ENCODE measurements around the gene HEXD. TPM values are rescaled to one million over a fixed set of nuclear protein-coding genes. Genes with fewer than 3 reads are reported as not detected.
A peak's percentile ranks its signal among the peaks of the same experiment; 100 is the strongest.

Gene HEXD
- polyA plus RNA-seq, 3 donors, result 8.9 to 61.5 (median 12.7) TPM

DNA sequence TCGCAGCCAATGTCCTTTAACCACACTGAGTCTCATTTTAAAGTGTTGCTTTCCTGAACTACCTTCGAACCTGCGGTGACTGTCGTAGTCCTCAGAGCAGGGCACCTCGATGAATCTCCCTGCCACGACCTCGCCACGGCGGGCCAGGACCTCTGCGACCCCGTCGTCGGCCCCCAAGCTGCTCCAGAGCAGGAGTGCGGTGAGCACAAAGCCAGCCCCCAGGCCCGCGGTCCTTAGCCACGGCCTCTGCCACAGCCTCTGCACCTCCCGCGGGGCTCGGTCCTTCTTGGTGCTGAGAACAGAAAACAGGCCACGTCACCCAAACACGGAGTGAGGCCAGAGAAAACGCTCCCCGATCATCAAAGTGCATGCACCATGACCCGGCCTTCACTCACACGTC is 2.8 kb upstream of the HEXD start:
- Histone ChIP-seq H3K9ac (ENCODE audit: insufficient read depth, low read length, poor library complexity, severe bottlenecking) (no peak overlapping the region), H3K27ac (ENCODE audit: low read depth in 1 of 2, low read length in 2 of 2) (no peak overlapping the region), H3K9me3 (replicated peaks in 1 of 2; ENCODE audit: control insufficient read depth in 1 of 2, insufficient read depth in 1 of 2, low read length in 2 of 2) (no peaks in the 10 kb centered on the region), H3K4me1 (ENCODE audit: control insufficient read depth in 1 of 2, insufficient read depth in 2 of 2, low read length in 2 of 2) (peaks cover 23 to 24% of the 10 kb centered on the region in 2 donors), H3K27me3 (ENCODE audit: control insufficient read depth in 2 of 2, insufficient read depth in 2 of 2, low read length in 2 of 2) (no peaks in the 10 kb centered on the region), H3K4me3 (replicated peaks in 1 of 3; ENCODE audit: low read depth in 2 of 3, low read length in 3 of 3) (no peak overlapping the region), H2AFZ (ENCODE audit: insufficient read depth, low read depth, low read length, poor library complexity, severe bottlenecking) (no peak overlapping the region), H3K4me2 (replicated peaks; ENCODE audit: extremely low read depth, low read length, poor library complexity, severe bottlenecking) (no peak overlapping the region), H3K36me3 (replicated peaks in 1 of 2; ENCODE audit: control insufficient read depth in 1 of 2, insufficient read depth in 2 of 2, low read length in 2 of 2) (peaks cover 2 to 8% of the 10 kb centered on the region in 2 donors), H3K79me2 (ENCODE audit: insufficient read depth, low read length) (peaks cover 11% of the 10 kb centered on the region), H4K20me1 (ENCODE audit: insufficient read depth, low read length) (peaks cover 53% of the 10 kb centered on the region)
- 96% methylated on average over 25 of the region's 26 CpGs for WGBS (ENCODE audit: insufficient coverage)
- peaks cover 23% of the 10 kb centered on the region for H3K4me1 Mint-ChIP-seq
- TF ChIP-seq, protein P1, sequence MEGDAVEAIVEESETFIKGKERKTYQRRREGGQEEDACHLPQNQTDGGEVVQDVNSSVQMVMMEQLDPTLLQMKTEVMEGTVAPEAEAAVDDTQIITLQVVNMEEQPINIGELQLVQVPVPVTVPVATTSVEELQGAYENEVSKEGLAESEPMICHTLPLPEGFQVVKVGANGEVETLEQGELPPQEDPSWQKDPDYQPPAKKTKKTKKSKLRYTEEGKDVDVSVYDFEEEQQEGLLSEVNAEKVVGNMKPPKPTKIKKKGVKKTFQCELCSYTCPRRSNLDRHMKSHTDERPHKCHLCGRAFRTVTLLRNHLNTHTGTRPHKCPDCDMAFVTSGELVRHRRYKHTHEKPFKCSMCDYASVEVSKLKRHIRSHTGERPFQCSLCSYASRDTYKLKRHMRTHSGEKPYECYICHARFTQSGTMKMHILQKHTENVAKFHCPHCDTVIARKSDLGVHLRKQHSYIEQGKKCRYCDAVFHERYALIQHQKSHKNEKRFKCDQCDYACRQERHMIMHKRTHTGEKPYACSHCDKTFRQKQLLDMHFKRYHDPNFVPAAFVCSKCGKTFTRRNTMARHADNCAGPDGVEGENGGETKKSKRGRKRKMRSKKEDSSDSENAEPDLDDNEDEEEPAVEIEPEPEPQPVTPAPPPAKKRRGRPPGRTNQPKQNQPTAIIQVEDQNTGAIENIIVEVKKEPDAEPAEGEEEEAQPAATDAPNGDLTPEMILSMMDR (IDR thresholded peaks at IDR 0.05), result no peak
- peaks cover 0 to 1% (median 1%) of the 10 kb centered on the region in 3 donors for H3K27me3 Mint-ChIP-seq (ENCODE audit: low read depth in 3 of 3)
- peak overlapping the region in 1 of 7 donors; percentile 37 for H3K27ac Mint-ChIP-seq
- intact Hi-C loops (cut with micrococcal nuclease), result no loop called here
- no peak overlapping the region for H3K4me3 Mint-ChIP-seq
- H3K36me3 Mint-ChIP-seq, result peaks cover 19 to 22% of the 10 kb centered on the region in 2 donors
- H3K9me3 Mint-ChIP-seq, result no peaks in the 10 kb centered on the region
- no peak for DNase-seq

DNA sequence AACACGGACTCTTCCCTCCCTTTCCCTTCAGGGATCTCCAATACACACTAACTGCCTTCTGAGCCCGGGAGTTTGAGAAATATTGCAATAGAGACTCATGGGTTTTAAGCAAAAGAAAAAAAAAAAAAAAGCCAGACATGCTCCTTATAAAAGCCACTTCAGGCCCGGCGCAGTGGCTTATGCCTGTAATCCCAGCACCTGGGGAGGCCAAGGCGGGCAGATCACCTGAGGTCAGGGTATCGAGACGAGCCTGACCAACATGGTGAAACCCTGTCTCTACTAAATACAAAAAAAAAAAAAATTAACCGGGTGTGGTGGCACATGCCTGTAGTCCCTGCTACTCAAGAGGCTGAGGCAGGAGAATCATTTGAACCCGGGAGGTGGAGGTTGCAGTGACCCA is 2.4 kb upstream of the HEXD start:
- Mint-ChIP-seq H3K9me3 (no peaks in the 10 kb centered on the region), H3K36me3 (peaks cover 23% of the 10 kb centered on the region in 2 donors), H3K4me3 (no peak overlapping the region), H3K4me1 (peaks cover 23% of the 10 kb centered on the region), H3K27me3 (ENCODE audit: low read depth in 3 of 3) (peaks cover 0 to 1% (median 1%) of the 10 kb centered on the region in 3 donors), H3K27ac (peak overlapping the region in 1 of 7 donors; percentile 37)
- Histone ChIP-seq H3K4me1 (ENCODE audit: control insufficient read depth in 1 of 2, insufficient read depth in 2 of 2, low read length in 2 of 2) (peaks cover 23 to 24% of the 10 kb centered on the region in 2 donors), H4K20me1 (ENCODE audit: insufficient read depth, low read length) (peaks cover 53% of the 10 kb centered on the region), H3K9me3 (replicated peaks in 1 of 2; ENCODE audit: control insufficient read depth in 1 of 2, insufficient read depth in 1 of 2, low read length in 2 of 2) (no peaks in the 10 kb centered on the region), H3K9ac (ENCODE audit: insufficient read depth, low read length, poor library complexity, severe bottlenecking) (no peak overlapping the region), H3K4me2 (replicated peaks; ENCODE audit: extremely low read depth, low read length, poor library complexity, severe bottlenecking) (no peak overlapping the region), H3K36me3 (replicated peaks in 1 of 2; ENCODE audit: control insufficient read depth in 1 of 2, insufficient read depth in 2 of 2, low read length in 2 of 2) (peaks cover 4 to 13% of the 10 kb centered on the region in 2 donors), H3K27me3 (ENCODE audit: control insufficient read depth in 2 of 2, insufficient read depth in 2 of 2, low read length in 2 of 2) (no peaks in the 10 kb centered on the region), H3K27ac (ENCODE audit: low read depth in 1 of 2, low read length in 2 of 2) (no peak overlapping the region), H3K4me3 (replicated peaks in 1 of 3; ENCODE audit: low read depth in 2 of 3, low read length in 3 of 3) (no peak overlapping the region), H3K79me2 (ENCODE audit: insufficient read depth, low read length) (peaks cover 11% of the 10 kb centered on the region), H2AFZ (ENCODE audit: insufficient read depth, low read depth, low read length, poor library complexity, severe bottlenecking) (no peak overlapping the region)
- DNase-seq, result no peak
- 94% methylated on average over 3 of the region's 9 CpGs for WGBS (ENCODE audit: insufficient coverage)
- TF ChIP-seq, protein P1 (IDR thresholded peaks at IDR 0.05), result no peak
- intact Hi-C loops (cut with micrococcal nuclease), result no loop called here
